NCI-H446 (cell line): ENCODE measurements around the gene CDK18.

ENCODE experiments used
- DNase-seq, 2 experiments: peaks; one replicate each; lab custom pipeline; 2025; lab: John Stamatoyannopoulos, UW

The CDK18 gene

DNA sequence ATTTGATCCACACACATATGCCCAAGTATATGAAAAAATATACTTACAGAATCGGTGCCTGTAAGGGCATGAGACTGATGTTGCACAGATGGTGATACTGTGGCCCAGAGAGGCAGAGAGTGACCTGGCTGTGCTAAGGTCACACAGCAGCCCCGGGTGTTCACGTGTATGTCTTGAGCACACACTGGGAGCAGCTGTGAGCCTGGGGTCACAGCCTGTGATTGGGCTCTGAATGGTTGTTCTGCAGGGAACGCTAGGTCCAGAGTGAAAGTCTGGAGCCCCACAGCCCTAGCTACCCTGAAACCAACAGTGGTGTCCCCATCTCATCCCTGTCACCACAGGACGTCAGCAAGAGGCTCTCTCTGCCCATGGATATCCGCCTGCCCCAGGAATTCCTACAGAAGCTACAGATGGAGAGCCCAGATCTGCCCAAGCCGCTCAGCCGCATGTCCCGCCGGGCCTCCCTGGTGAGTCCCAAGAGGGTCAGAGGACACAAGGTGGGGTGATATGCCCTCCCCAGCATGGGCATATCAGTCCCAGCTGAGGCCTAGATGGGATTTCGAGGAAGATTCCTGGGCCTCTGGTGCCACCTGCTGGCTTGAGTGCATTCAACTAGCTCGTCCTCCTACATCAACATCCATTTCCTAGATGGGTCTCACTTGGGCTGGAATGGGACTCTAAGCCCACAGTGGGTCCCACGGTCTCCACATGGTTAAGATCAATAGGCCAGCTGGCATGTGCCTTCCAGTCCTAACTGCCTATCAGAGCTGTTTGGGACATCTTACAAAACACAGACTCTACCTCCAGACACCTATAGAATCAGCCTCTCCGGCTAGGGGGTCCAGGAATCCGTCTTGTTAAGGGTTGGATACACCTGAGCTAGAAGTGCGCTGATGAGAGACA, 19.7 kb downstream of the CDK18 start:
- DNase-seq, result peak; percentile 69 to 87

- no peak for DNase-seq
These were observed 20.3 kb downstream of the CDK18 start for GRCh38 chr1:205524794-205525101.

DNA sequence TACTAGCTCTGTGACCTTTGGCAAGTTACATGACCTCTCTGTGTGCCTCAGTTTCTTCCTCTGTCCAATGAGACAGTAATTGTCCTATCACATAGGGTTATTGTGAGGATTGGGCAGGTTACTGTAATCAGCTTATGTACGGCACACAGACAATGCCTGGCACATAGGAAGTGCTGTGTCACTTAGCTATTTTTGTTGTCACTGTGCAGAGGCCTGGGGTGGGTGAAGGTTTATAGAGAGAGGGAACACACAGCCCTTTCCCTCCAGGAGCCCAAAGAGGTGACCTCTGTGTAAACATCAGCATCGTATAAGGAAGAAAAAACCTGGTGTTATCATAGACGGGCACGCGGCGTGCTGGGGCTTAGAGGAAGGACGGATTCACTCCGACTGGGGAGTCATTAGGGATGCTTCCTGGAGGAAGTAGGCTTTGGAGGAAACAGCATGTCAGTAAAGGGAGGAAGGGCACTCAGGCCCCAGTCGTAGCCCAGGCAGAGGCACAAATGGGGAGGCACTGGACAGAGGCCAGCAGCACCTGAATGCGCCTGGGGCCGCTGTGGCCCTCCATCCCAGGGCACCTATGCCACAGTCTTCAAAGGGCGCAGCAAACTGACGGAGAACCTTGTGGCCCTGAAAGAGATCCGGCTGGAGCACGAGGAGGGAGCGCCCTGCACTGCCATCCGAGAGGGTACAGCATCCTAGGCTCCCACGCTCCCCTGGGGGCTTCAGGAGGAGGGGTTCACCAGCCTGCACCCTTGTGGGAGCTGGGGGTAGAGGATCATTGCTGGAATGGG, 21.2 kb downstream of the CDK18 start:
- DNase-seq, result no peak

- DNase-seq, result no peak
These were observed 22.0 kb downstream of the CDK18 start for GRCh38 chr1:205526431-205526830.

DNA sequence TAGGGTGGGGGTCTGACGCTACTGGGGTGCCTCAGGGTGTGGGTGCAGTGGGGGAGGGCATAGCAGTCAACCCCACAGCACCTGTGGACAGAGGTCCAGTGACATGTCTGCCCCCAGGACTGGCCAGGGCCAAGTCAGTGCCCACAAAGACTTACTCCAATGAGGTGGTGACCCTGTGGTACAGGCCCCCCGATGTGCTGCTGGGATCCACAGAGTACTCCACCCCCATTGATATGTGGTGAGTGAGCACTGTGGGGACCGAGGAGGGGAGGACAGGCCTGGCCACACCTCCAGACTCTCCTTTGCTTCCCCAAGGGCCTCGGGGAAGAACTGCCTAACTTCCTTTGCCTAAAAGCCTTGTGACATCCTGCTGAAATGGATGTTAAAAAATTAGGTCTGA, 23.5 kb downstream of the CDK18 start:
- no peak for DNase-seq

- DNase-seq, result no peak
These were observed 24.0 kb downstream of the CDK18 start for GRCh38 chr1:205528446-205528886.

GRCh38 chr1:205528887-205529825, 24.7 kb downstream of the CDK18 start:
- DNase-seq, result peak; percentile 73 to 94

DNA sequence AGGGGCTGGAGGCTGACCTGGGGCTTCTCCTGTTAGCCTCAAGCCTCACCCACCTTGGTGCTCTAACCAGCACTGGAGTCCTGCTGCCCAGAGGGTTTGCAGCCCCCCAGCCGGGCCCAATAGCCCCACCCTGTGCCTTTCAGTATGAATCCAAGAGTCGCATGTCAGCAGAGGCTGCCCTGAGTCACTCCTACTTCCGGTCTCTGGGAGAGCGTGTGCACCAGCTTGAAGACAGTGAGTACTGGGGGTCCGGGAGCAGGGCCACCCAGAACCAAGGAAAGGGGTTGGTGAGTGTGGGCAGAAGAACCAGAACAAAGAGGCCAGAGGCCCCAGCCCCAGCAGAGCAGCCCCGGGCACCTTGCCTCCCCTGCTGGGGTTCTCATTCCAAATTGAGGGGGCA, 25.6 kb downstream of the CDK18 start:
- no peak for DNase-seq

DNA sequence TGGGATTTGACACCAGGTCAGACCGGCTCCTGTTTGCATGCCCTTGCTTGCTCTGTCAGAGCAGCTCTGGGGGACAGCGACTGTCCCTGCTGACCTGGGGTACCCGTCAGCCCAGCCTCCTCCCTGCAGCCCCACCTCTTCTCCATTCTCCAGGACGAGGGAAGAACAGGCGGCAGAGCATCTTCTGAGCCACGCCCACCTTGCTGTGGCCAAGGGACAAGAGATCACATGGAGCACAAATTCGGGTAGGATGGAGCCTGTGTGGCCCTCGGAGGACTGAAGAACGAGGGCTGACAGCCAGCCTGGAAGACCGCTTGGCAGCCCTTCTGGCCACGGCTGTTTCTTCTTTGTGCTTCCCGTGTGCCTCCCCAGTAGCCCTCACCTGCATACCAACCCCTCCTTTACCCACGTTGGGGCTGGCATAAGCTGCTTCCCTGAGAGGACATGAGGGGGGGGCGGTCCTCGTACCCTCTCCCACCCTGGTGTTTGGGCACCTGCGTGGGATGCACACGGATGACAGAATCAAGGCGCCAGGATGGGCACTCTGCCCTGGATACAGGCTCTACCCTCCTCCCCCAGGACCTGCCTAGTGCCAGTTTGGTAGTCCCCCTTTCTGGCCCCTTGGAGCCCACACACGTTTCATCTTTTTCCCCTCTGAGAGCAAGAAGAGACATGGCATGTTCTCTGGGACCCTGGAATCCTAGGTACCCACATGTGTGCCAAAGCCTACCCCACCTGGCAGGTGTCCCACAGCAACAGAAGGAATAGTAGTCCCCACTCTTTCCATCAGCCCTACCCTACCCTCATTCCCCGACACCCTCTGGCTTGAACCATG, 26.9 kb downstream of the CDK18 start:
- DNase-seq, result no peak

DNA sequence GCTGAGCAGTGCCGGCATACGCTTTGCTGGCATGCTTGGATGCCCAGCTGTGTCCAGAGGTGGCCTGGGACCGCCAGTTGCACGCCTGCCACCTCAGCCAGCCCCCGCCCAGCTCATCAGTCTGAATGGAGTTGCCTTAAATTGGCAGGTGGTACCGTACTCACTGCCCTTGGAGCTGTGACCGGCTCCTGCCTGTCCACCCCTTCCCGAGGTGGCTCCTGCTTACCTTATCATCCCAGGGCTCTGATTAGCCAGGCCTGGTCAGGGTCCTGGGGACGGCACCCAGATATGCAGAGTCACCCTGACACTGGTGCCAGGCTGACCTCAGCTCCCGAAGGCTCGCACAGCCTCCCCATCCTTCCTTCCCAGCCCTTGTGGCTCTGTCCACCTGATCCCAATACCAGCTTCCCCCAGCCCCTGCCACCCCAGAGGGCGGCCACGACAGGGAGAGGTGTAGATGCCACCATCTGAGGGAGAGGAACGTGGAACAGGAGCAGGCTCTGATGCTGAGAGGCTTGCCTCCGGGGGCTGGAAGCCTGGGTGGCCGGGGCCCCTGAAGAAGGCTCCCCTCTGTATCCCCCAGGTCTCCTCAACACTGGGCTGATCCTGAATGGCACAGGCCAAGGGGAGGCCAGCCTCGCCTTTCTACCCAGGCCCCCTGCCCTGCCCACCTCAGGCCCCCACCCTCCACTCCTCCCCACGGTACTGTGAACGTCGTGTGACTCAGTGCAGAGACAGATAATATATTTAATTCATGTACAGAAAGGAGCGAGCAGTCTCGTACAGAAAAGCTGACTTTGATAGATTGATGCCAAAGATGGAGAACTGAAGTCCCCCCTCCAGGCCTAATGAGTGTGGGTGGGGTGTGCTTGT, 27.8 kb downstream of the CDK18 start:
- no peak for DNase-seq

- no peak for DNase-seq
These were observed 28.7 kb downstream of the CDK18 start for GRCh38 chr1:205532996-205533735.

GRCh38 chr1:205533748-205534443, 29.4 kb downstream of the CDK18 start:
- DNase-seq, result no peak

DNA sequence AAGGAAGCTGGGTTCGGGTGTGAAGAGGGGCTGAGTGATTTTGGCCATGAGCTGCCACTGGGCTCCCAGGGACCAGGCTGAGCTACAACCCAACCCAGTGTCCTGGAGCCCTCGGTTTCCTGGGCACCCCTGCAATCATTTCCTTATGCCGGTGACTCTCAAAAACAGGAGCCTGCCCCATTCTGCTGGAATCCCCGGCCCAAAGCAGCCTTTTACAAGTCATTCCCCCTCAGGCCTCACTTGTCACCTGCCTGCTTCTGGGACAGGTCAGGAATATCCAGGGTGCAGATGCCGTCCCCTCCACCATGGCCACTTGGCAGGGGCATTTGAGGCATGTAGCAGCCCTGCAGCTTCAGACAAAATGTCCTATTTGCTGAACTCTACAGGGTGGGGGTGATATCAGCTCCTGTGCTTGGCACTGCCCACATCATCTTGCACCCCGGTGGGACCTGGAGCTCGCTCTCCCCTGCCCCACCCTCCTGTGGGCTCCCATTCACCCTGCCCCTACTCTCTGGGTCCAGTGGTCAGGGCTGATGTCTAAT, 30.0 kb downstream of the CDK18 start:
- no peak for DNase-seq

GRCh38 chr1:205535096-205535495, 30.6 kb downstream of the CDK18 start:
- no peak for DNase-seq

GRCh38 chr1:205535866-205536758, 31.6 kb downstream of the CDK18 start:
- no peak for DNase-seq

- DNase-seq, result no peak
These were observed 32.4 kb downstream of the CDK18 start for GRCh38 chr1:205536759-205537361.

DNA sequence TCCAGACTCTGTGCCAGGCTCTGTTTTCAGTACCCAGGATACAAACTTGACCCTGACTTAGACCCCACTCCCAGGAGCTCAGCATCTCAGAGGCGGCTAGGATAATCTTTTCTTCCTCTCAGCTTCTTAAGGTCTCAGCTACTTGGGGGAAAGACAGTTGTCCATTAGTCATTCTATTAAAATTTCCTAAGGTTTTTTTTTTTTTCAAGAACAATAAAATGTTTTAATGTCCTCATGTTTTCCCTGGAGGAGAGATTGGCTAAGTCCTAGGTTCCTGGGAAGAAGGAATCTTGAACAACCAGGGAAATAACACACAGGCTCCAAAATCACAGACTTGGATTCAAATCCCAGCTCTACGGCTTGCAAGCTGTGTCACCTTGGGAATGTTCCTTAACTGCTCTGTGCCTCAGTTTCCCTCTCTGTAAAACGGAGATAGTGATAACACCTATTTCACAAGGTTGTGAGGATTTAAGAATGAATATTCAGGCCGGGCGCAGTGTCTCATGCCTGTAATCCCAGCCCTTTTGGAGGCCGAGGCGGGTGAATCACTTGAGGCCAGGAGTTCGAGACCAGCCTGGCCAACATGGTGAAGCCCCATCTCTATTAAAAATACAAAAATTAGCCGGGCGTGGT, 33.0 kb downstream of the CDK18 start:
- DNase-seq, result no peak
